ACC112 (cell line): ENCODE data around the gene KLHL22.

ENCODE experiments used
- H2AFZ ChIP-seq: fragments of 200-600 bp; sonication (generic); one replicate; pipeline ENCODE4 v1.6.0; 2017; ENCODE audit warnings: antibody characterized with exemption, low read length; ENCODE audit not compliant: unreplicated experiment
- H3K27ac ChIP-seq: fragments of 200-600 bp; sonication (generic); 2 replicates; pipeline ENCODE4 v1.5.1; 2014; ENCODE audit warnings: low read depth, mild to moderate bottlenecking, antibody characterized with exemption, low read length, moderate library complexity
- H3K27me3 ChIP-seq: fragments of 200-600 bp; sonication (generic); 2 replicates; pipeline ENCODE4 v1.6.1; 2014; ENCODE audit warnings: mild to moderate bottlenecking, antibody characterized with exemption, low read length, moderate library complexity, mixed read lengths; ENCODE audit not compliant: insufficient read depth
- H3K36me3 ChIP-seq: fragments of 200-600 bp; sonication (generic); 2 replicates; pipeline ENCODE4 v1.6.1; 2016; ENCODE audit warnings: mild to moderate bottlenecking, antibody characterized with exemption, low read length, moderate library complexity, mixed read lengths; ENCODE audit not compliant: insufficient read depth
- H3K4me1 ChIP-seq: fragments of 200-600 bp; sonication (generic); one replicate; pipeline ENCODE4 v1.6.1; 2016; ENCODE audit warnings: low read length, mixed read lengths; ENCODE audit not compliant: insufficient read depth, unreplicated experiment, control insufficient read depth
- H3K4me3 ChIP-seq: fragments of 200-600 bp; sonication (generic); 2 replicates; pipeline ENCODE4 v1.5.1; 2014; ENCODE audit warnings: mild to moderate bottlenecking, low read depth, low read length
- H3K79me2 ChIP-seq: fragments of 200-600 bp; sonication (generic); one replicate; pipeline ENCODE4 v1.6.0; 2016; ENCODE audit warnings: low read length; ENCODE audit not compliant: control insufficient read depth, unreplicated experiment, insufficient read depth

KLHL22 gene

GRCh38 chr22:20533095-20533878 is 37.7 kb upstream of the KLHL22 start:
- no peak overlapping the region for H3K4me3 ChIP-seq
- H3K27ac ChIP-seq, result peak overlapping the region; percentile 98
- H3K27me3 ChIP-seq, result no peaks in the 10 kb centered on the region
- H3K79me2 ChIP-seq, result peaks cover 69% of the 10 kb centered on the region
- H3K36me3 ChIP-seq, result no peaks in the 10 kb centered on the region
- H2AFZ ChIP-seq, result no peak overlapping the region
- peaks cover 53% of the 10 kb centered on the region for H3K4me1 ChIP-seq

- peak overlapping the region; percentile 24; the same call in 1 of the 2 replicates for H3K4me3 ChIP-seq
- peaks cover 53% of the 10 kb centered on the region for H3K4me1 ChIP-seq
- no peaks in the 10 kb centered on the region for H3K27me3 ChIP-seq
- peaks cover 72% of the 10 kb centered on the region for H3K79me2 ChIP-seq
- H2AFZ ChIP-seq, result no peak overlapping the region
- H3K36me3 ChIP-seq, result no peaks in the 10 kb centered on the region
- peak overlapping the region; percentile 98 for H3K27ac ChIP-seq
Observed at GRCh38 chr22:20532256-20532993, 36.8 kb upstream of the KLHL22 start.

- Histone ChIP-seq H3K36me3 (no peaks in the 10 kb centered on the region), H3K27ac (peak overlapping the region; percentile 98), H2AFZ (no peak overlapping the region), H3K79me2 (peaks cover 64% of the 10 kb centered on the region), H3K4me1 (peaks cover 52% of the 10 kb centered on the region), H3K27me3 (no peaks in the 10 kb centered on the region), H3K4me3 (peak overlapping the region; percentile 47; the same call in 1 of the 2 replicates)
Observed at GRCh38 chr22:20531404-20532201, 36.0 kb upstream of the KLHL22 start.

GRCh38 chr22:20531154-20531403 is 35.5 kb upstream of the KLHL22 start:
- no peak overlapping the region for H2AFZ ChIP-seq
- peak overlapping the region; percentile 47; the same call in 1 of the 2 replicates for H3K4me3 ChIP-seq
- H3K36me3 ChIP-seq, result no peaks in the 10 kb centered on the region
- H3K27ac ChIP-seq, result peak overlapping the region; percentile 98
- no peaks in the 10 kb centered on the region for H3K27me3 ChIP-seq
- H3K79me2 ChIP-seq, result peaks cover 59% of the 10 kb centered on the region
- H3K4me1 ChIP-seq, result peaks cover 54% of the 10 kb centered on the region

- no peaks in the 10 kb centered on the region for H3K27me3 ChIP-seq
- H3K4me3 ChIP-seq, result peak overlapping the region; percentile 47; the same call in 1 of the 2 replicates
- peaks cover 61% of the 10 kb centered on the region for H3K79me2 ChIP-seq
- H2AFZ ChIP-seq, result no peak overlapping the region
- no peaks in the 10 kb centered on the region for H3K36me3 ChIP-seq
- H3K4me1 ChIP-seq, result peaks cover 54% of the 10 kb centered on the region
- H3K27ac ChIP-seq, result peak overlapping the region; percentile 98
Observed at GRCh38 chr22:20530368-20531153, 35.0 kb upstream of the KLHL22 start.

- Histone ChIP-seq H3K4me1 (peaks cover 58% of the 10 kb centered on the region), H3K36me3 (no peaks in the 10 kb centered on the region)
Observed at GRCh38 chr22:20528405-20528978, 32.9 kb upstream of the KLHL22 start.

GRCh38 chr22:20526628-20527355 is 31.2 kb upstream of the KLHL22 start:
- Histone ChIP-seq H3K4me3 (peak overlapping the region; percentile 26; the same call in 1 of the 2 replicates), H3K4me1 (peaks cover 55% of the 10 kb centered on the region), H3K27ac (peak overlapping the region; percentile 86), H3K36me3 (no peaks in the 10 kb centered on the region), H3K27me3 (no peaks in the 10 kb centered on the region), H3K79me2 (peaks cover 60% of the 10 kb centered on the region), H2AFZ (no peak overlapping the region)

More at GRCh38 chr22:20528405-20528978, 32.9 kb upstream of the KLHL22 start:
- H2AFZ ChIP-seq, result no peak overlapping the region
- no peak overlapping the region for H3K4me3 ChIP-seq
- H3K79me2 ChIP-seq, result peaks cover 59% of the 10 kb centered on the region
- peak overlapping the region; percentile 29; the same call in 1 of the 2 replicates for H3K27ac ChIP-seq
- H3K27me3 ChIP-seq, result no peaks in the 10 kb centered on the region

- H3K27me3 ChIP-seq, result no peaks in the 10 kb centered on the region
- peaks cover 49% of the 10 kb centered on the region for H3K4me1 ChIP-seq
- peak overlapping the region; percentile 86 for H3K27ac ChIP-seq
- peak overlapping the region; percentile 26; the same call in 1 of the 2 replicates for H3K4me3 ChIP-seq
- peaks cover 63% of the 10 kb centered on the region for H3K79me2 ChIP-seq
- H3K36me3 ChIP-seq, result no peaks in the 10 kb centered on the region
- H2AFZ ChIP-seq, result no peak overlapping the region
Observed at GRCh38 chr22:20526305-20526627, 30.7 kb upstream of the KLHL22 start.

- Histone ChIP-seq H3K4me1 (peaks cover 45% of the 10 kb centered on the region), H2AFZ (no peak overlapping the region), H3K79me2 (peaks cover 67% of the 10 kb centered on the region), H3K36me3 (no peaks in the 10 kb centered on the region; the same call in 1 of the 2 replicates), H3K4me3 (no peak overlapping the region), H3K27me3 (no peaks in the 10 kb centered on the region), H3K27ac (peak overlapping the region; percentile 80; the same call in 1 of the 2 replicates)
Observed at GRCh38 chr22:20525048-20525447, 29.5 kb upstream of the KLHL22 start.
